HCT116 (cell line): Measurements from ENCODE around the gene HOXD13. TPM values are rescaled to one million over a fixed set of nuclear protein-coding genes. Genes with fewer than 3 reads are reported as not detected.

ENCODE experiments used
- ATAC-seq: fragments of 200-7000 bp; cut with Tn5 transposase; 2 replicates; pipeline ENCODE4 v1.9.1; 2020; ENCODE audit warnings: mild to moderate bottlenecking, moderate library complexity
- BruUV-seq: library from RNA; stranded (reverse); fragments of 400-500 nt; replicated peaks from 2 replicates; lab custom pipeline; 2021; lab: Mats Ljungman, UMichigan
- CTCF ChIA-PET: fragments of 300-600 bp; sonication (Branson Sonifier 250); formaldehyde crosslinking; loops from one replicate; lab custom pipeline; 2021; ENCODE audit warnings: antibody characterized with exemption; lab: Charles Lee
- POLR2A ChIA-PET: fragments of 300-600, 350-600 bp; sonication (Branson Sonifier 250); formaldehyde crosslinking; loops from one replicate; lab custom pipeline; 2021; ENCODE audit warnings: antibody characterized with exemption; lab: Charles Lee
- RAD21 ChIA-PET, 2 experiments: fragments of 300-600 bp; sonication (Branson Sonifier 250); formaldehyde crosslinking; loops; one replicate each; lab custom pipeline; 2023; ENCODE audit warnings: low total read pairs in 2 of 2; ENCODE audit not compliant: uncharacterized antibody in 2 of 2, unreplicated experiment in 2 of 2, low non-redundant PET in 1 of 2; lab: Charles Lee
- DNase-seq: peaks from one replicate; pipeline ENCODE4 v3.0.0-alpha.2; 2010; ENCODE audit warnings: low read depth, low spot score
- H2AFZ ChIP-seq: fragments of 200-600 bp; shearing (Covaris generic), sonication (generic); 2 replicates; pipeline ENCODE4 v1.6.1; 2017; ENCODE audit warnings: low read depth, mixed run types, mixed read lengths, antibody characterized with exemption, low read length; ENCODE audit not compliant: poor library complexity, severe bottlenecking
- H3K27ac ChIP-seq: 2 replicates; pipeline ENCODE4 v1.5.1; 2012; ENCODE audit warnings: low read depth, low read length
- H3K27me3 ChIP-seq: fragments of 200-600 bp; sonication (generic); 2 replicates; pipeline ENCODE4 v1.6.1; 2016; ENCODE audit warnings: mixed run types, low read length, mixed read lengths; ENCODE audit not compliant: insufficient read depth
- H3K36me3 ChIP-seq, 2 experiments: fragments of 200-500 bp in 1 of 2; fragments of 200-600 bp in 1 of 2; sonication (Bioruptor generic) in 1 of 2; sonication (generic) in 1 of 2; 2 replicates each; pipeline versions ENCODE4 v1.5.1 to v1.6.1; 2014 to 2016; ENCODE audit warnings: low read length in 2 of 2, inconsistent platforms in 1 of 2, mixed read lengths in 1 of 2, mixed run types in 1 of 2; ENCODE audit not compliant: insufficient read depth in 2 of 2, control insufficient read depth in 1 of 2
- H3K4me1 ChIP-seq, 2 experiments: fragments of 200-600 bp in 1 of 2; sonication (generic) in 1 of 2; 2 replicates each; pipeline versions ENCODE4 v1.5.1 to v1.6.1; 2012 to 2017; ENCODE audit warnings: low read length in 2 of 2, inconsistent platforms in 1 of 2, mild to moderate bottlenecking in 1 of 2, mixed read lengths in 1 of 2, mixed run types in 1 of 2, moderate library complexity in 1 of 2; ENCODE audit not compliant: insufficient read depth in 2 of 2, control insufficient read depth in 1 of 2
- H3K4me2 ChIP-seq: fragments of 200-600 bp; sonication (generic); 2 replicates; pipeline ENCODE4 v1.6.1; 2017; ENCODE audit warnings: mixed run types, low read length, mixed read lengths
- H3K4me3 ChIP-seq, 2 experiments: fragments of 200-600 bp in 1 of 2; sonication (generic) in 1 of 2; replicated peaks in 1 of 2; 2 replicates each; pipeline ENCODE4 v1.5.1; 2011 to 2016; ENCODE audit warnings: low read length in 2 of 2, control low read depth in 1 of 2, low read depth in 1 of 2, mild to moderate bottlenecking in 1 of 2, mixed read lengths in 1 of 2, mixed run types in 1 of 2
- H3K79me2 ChIP-seq: fragments of 200-600 bp; sonication (generic); 2 replicates; pipeline ENCODE4 v1.6.1; 2017; ENCODE audit warnings: mild to moderate bottlenecking, mixed run types, low read length, moderate library complexity, mixed read lengths; ENCODE audit not compliant: insufficient read depth
- H3K9ac ChIP-seq: fragments of 200-600 bp; sonication (generic); 2 replicates; pipeline ENCODE4 v1.6.1; 2016; ENCODE audit warnings: low read length, mixed read lengths
- H3K9me2 ChIP-seq: fragments of 200-600 bp; sonication (generic), shearing (Covaris generic); 2 replicates; pipeline ENCODE4 v1.6.1; 2017; ENCODE audit warnings: mixed run types, mild to moderate bottlenecking, moderate library complexity; ENCODE audit not compliant: insufficient read depth
- H3K9me3 ChIP-seq, 2 experiments: fragments of 200-500 bp in 1 of 2; fragments of 200-600 bp in 1 of 2; sonication (Bioruptor generic) in 1 of 2; sonication (generic) in 1 of 2; 2 replicates each; pipeline ENCODE4 v1.6.1; 2014 to 2017; ENCODE audit warnings: low read length in 2 of 2, mixed read lengths in 2 of 2, inconsistent platforms in 1 of 2, low read depth in 1 of 2, mild to moderate bottlenecking in 1 of 2, mixed run types in 1 of 2, moderate library complexity in 1 of 2; ENCODE audit not compliant: control insufficient read depth in 1 of 2, insufficient read depth in 1 of 2
- H4K20me1 ChIP-seq: fragments of 200-600 bp; sonication (generic), shearing (Covaris generic); 2 replicates; pipeline ENCODE4 v1.6.1; 2017; ENCODE audit warnings: mixed run types, mild to moderate bottlenecking, moderate library complexity; ENCODE audit not compliant: insufficient read depth
- CBX3 ChIP-seq: IDR thresholded peaks from 2 replicates; pipeline ENCODE4 v1.6.1; 2012; ENCODE audit warnings: low read depth
- FOSL1 ChIP-seq: IDR thresholded peaks from 2 replicates; pipeline ENCODE4 v1.6.1; 2012; ENCODE audit warnings: low read depth
- POLR2AphosphoS5 ChIP-seq: IDR thresholded peaks from 2 replicates; pipeline ENCODE4 v1.6.1; 2011; ENCODE audit warnings: mild to moderate bottlenecking, low read depth, low read length, moderate library complexity
- SP1 ChIP-seq: IDR thresholded peaks from 2 replicates; pipeline ENCODE4 v1.6.1; 2012; ENCODE audit warnings: low read depth
- intact Hi-C: fragments of 100-400 bp; cut with micrococcal nuclease; formaldehyde crosslinking; loops from 2 replicates; pipeline ENCODE4 v1.10.0; 2022
- total RNA-seq: library from RNA; stranded (reverse); gene quantifications from one replicate; pipeline ENCODE4 v1.2.1, GENCODE V29; 2021; ENCODE audit not compliant: unreplicated experiment
- TF ChIP-seq, protein P1 (sequence below): IDR thresholded peaks from 2 replicates; pipeline ENCODE4 v1.6.1; 2012

HOXD13 gene
- total RNA-seq, 1 experiment from 2014 or later, result not detected

DNA sequence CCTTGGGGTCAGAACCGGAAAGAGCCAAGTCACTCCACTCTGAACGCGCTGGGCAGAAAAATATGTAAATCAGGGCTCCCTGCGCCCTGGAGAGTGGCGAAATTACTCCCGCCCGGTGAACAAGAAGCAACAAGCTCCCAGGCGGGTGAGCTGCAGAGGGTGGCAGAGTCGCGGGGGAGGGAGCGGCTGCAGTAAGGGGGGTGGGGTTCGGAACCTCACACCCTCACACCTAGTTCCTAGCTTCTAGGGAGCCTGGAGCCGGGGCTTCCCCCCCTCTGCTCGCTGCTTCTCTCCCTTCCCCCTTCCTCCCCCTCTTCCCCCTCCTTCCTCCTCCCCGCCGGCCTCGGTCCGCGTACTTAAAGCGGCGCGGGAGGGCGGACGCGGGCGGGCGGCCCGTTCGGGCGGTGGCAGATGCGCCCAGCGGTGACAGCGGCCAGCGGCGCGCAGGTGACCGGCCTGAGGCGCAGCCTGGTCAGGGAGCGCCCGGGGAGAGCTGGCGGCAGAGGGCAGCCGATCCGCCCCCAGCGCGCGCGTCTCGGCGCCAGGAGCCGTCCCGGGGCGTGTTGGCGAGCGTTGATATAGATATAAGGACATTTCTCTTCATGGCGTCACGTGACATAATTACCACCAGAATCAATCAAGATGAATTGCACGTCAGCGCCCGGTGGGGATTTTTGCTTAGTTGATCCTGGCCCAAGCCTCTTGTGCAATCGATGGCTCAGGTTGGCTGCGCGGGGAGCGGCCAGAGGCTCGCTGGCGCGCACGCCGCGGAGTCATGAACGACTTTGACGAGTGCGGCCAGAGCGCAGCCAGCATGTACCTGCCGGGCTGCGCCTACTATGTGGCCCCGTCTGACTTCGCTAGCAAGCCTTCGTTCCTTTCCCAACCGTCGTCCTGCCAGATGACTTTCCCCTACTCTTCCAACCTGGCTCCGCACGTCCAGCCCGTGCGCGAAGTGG lies 14.3 kb downstream of the HOXD13 start, which contains the start of gene HOXD11 (continued):
- TF ChIP-seq, protein P1, sequence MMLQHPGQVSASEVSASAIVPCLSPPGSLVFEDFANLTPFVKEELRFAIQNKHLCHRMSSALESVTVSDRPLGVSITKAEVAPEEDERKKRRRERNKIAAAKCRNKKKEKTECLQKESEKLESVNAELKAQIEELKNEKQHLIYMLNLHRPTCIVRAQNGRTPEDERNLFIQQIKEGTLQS, result no peak
- TF ChIP-seq SP1, result no peak

GRCh38 chr2:176107731-176108181 lies 15.2 kb downstream of the HOXD13 start:
- H3K79me2 ChIP-seq, result no peaks in the 10 kb centered on the region
- H3K9ac ChIP-seq, result no peak overlapping the region
- POLR2A ChIA-PET, result no interaction called here
- TF ChIP-seq CBX3 (no peak), POLR2AphosphoS5 (no peak)
- TF ChIP-seq, all 23 proteins: peak for 0
- ATAC-seq (no peak), DNase-seq (no peak)
- ChIA-PET CTCF (no interaction called here), RAD21 (no interaction called here)
- no peak overlapping the region for H2AFZ ChIP-seq
- no peak overlapping the region for H3K4me3 ChIP-seq
- no TSS peak for BruUV-seq
- no peak overlapping the region for H3K27ac ChIP-seq
- H3K9me3 ChIP-seq, result no peaks in the 10 kb centered on the region
- no peaks in the 10 kb centered on the region for H3K9me2 ChIP-seq
- H3K4me2 ChIP-seq, result no peak overlapping the region
- no peaks in the 10 kb centered on the region for H3K36me3 ChIP-seq
- H3K4me1 ChIP-seq, result peaks cover 0 to 18% of the 10 kb centered on the region in 2 experiments; a peak in 1 of 4 replicates
- no peaks in the 10 kb centered on the region for H3K27me3 ChIP-seq
- H4K20me1 ChIP-seq, result no peaks in the 10 kb centered on the region
- intact Hi-C loops, result no loop called here

- H3K9me3 ChIP-seq, result no peaks in the 10 kb centered on the region
- BruUV-seq, result no TSS peak
- ATAC-seq, result no peak
- no peak overlapping the region for H3K27ac ChIP-seq
- H2AFZ ChIP-seq, result no peak overlapping the region
- no peaks in the 10 kb centered on the region for H3K27me3 ChIP-seq
- no peak for DNase-seq
- H3K36me3 ChIP-seq, result no peaks in the 10 kb centered on the region
- TF ChIP-seq POLR2AphosphoS5, result no peak
- no peak for TF ChIP-seq FOSL1
- H3K9ac ChIP-seq, result no peak overlapping the region
- H3K79me2 ChIP-seq, result no peaks in the 10 kb centered on the region
- no peak overlapping the region for H3K4me2 ChIP-seq
- H4K20me1 ChIP-seq, result no peaks in the 10 kb centered on the region
- H3K9me2 ChIP-seq, result no peaks in the 10 kb centered on the region
- ChIA-PET RAD21 (no interaction called here), CTCF (no interaction called here), POLR2A (no interaction called here)
- intact Hi-C loops, result no loop called here
- H3K4me3 ChIP-seq, result no peak overlapping the region
- peaks cover 0 to 18% of the 10 kb centered on the region in 2 experiments; a peak in 1 of 4 replicates for H3K4me1 ChIP-seq
Measured at GRCh38 chr2:176109192-176109901, 16.8 kb downstream of the HOXD13 start.
